NCI-H524 (cell line): ENCODE measurements around the gene ARID3B.
A peak's percentile ranks its signal among the peaks of the same experiment; 100 is the strongest.
"Not testable (repeated sequence)": the region's sequence is repeated elsewhere in the genome, so short reads cannot be mapped to it uniquely, and the experiment has no call there.

ENCODE experiments used
- DNase-seq, 2 experiments: peaks; one replicate each; lab custom pipeline; 2025; lab: John Stamatoyannopoulos, UW

Gene ARID3B

DNA sequence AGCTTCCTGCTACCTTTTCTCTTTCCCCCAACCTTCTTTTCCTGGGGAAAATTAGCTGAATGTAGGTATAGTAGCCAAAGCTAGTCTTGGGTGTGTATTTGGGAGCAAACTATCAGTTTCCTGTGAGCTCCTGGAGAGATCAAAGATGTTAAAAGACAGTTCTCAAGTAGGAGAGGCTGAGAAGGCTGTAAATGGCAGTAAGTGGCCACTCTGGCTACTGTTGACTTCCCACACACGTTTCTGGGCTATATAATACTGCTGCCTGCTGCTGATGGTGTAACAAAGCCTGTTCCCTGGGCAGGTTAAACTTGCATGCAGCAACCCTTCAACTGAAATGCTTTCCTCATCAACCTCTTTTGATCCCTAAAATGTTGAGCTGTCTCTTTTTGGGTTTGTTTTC is 27.6 kb downstream of the ARID3B start:
- DNase-seq, result no peak

DNA sequence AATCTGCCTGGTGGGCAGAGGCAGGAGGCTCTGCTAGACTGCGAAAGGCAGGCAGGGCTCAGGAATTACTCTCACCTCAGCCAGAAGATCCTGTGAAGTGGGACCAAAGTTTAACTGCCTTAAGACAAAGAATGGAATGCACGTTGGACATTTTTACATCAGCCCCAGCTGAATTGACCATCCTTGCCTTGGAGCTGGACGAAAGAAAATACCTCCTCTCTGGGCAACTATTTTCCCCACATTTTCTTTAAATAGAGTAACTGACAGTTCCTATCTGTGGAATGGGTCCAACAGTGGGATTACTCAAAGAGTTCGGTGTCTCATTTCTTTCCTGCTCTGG is 28.7 kb downstream of the ARID3B start:
- no peak for DNase-seq

DNA sequence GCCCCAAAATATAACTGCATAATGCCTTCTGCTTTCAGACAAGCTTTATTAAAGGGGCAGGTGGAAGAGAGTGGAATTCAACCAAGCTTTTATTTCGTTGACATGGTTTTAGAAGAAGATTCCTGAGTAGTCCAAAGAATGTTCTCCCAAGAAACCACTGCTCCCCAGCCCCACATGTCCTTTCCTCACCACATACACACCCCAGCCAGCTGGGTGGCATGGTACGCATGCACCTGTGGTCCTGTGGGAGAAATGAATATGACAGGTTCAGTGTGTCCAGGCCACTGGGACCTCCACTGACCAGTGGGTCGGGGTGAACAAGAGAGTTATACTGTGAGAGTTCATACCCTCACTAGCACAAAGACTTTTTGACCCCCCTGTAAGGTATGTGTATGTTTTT is 30.2 kb downstream of the ARID3B start:
- DNase-seq, result no peak

DNA sequence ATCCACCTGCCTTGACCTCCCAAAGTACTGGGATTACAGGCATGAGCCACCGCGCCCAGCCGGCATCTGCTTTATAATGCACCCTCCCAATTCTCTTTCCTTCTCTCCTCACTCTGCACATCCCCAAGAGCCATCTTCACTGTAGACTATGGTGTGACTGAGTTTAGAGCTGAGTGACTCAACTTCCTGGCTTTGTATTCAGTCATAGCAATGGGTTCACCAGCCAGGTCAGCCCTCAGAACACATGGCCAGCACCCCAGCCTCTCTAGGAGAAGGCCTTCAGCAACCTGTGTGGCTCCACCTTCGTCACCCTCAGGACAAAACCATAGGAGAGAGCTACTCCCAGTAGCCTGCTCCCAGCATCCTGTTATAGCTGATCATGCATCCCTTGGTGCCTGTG is 33.0 kb downstream of the ARID3B start:
- no peak for DNase-seq

DNA sequence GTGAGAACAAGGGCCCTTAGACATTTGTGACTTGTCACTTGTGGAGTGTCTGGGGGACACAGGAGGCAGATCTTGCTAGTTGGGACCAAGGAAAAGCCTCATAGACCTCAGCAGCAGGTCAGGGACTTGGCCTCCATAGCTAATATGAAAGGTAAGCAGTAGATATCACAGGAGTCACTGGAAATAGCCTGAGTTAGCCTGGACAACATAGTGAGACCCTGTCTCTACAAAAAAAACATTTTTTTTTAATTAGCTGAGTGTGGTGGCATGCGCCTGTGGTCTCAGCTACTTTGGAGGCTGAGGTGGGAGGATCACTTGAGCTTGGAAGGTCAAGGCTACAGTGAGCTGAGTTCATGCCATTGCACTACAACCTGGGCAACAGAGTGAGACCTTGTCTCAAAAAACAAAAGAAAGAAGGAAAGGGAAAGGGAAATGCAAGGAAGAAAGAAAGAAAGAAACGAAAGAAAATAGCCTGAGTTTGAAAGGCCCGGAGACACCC is 37.5 kb downstream of the ARID3B start:
- no peak for DNase-seq

DNA sequence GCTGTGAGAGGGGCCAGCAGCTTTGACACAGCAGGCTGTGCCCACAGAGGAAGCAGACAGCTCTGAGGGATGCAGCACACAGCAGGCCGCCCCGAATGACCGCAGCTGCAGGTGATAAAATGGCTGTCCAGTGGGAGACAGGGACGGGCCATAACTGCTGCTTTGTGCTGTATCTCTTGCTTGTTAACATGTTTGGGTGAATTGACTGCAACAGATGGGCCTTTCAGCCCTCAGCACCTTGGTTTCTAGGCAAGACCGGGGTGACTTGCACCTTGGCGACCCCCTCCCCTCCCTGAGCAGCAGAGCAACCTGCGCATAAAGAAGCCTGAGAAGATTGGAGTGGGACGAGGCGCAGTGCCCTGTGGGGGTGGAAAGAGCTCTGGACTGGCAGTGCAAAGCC is 38.0 kb downstream of the ARID3B start:
- DNase-seq, result no peak

DNA sequence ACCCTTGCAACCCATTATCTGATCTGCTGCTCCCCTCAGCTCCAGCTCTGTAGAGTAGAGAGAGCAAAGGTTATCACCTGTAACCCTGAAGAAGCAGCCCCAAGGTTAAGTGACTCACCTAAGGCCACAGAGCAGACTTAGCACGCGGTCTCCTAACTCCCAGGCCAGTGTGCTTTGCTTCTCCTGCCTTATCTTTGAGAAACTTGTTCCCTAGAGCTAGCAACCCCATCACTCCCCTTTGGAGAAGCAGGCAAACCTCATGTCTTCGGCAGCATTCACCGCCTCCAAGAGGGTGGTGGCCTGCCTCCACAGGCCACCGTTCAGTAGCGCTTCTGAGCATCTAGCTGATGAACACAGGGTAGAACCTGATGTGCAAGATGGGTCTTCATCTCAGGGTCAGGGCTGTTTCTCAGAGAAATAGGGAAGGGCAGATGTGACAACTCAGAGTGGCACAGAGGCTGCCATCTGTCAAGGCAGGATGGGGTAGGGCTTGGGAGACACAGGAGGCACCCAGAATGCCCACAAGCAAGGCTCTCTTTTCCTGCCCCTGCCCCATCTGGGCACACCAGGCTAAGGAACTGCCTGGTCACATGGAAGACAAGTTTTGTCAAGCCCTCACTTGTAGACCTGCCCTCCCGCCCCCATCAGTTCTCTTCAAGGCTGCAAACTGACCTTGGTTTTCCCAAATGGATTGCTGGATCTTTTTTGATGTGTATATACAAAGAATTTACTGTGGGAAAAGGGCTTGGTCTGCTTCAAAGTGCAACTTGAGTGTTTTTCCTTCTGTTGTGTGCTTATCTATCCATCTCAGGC is 39.7 kb downstream of the ARID3B start:
- peak; percentile 73 to 80 for DNase-seq

GRCh38 chr15:74584204-74584603 is 43.2 kb downstream of the ARID3B start:
- no peak for DNase-seq

GRCh38 chr15:74584779-74585178 is 43.8 kb downstream of the ARID3B start:
- no peak for DNase-seq

- DNase-seq, result no peak
These were observed 44.2 kb downstream of the ARID3B start for GRCh38 chr15:74585191-74585590.

GRCh38 chr15:74585857-74586256 is 44.8 kb downstream of the ARID3B start:
- DNase-seq, result no peak

GRCh38 chr15:74589826-74590225 is 48.8 kb downstream of the ARID3B start:
- no peak for DNase-seq

DNA sequence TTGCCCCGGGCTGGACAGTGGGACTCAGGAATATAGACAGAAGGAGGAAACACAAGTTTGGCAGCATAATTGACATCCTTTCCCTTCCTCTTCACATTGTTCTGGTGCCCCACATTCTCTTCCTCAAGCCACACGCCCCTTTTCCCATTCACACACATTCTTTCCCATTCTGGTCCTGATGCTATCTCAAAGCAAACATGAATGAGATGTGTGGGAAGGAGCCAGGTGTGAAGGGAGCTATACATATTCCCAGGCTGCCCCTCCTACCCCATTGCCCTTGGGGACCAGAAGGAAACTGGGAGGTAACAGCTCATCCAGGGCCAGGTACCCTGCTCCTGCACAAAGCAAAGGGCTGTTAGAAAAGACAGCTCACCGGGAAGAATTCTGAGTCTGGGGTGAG is 51.2 kb downstream of the ARID3B start:
- no peak for DNase-seq

DNA sequence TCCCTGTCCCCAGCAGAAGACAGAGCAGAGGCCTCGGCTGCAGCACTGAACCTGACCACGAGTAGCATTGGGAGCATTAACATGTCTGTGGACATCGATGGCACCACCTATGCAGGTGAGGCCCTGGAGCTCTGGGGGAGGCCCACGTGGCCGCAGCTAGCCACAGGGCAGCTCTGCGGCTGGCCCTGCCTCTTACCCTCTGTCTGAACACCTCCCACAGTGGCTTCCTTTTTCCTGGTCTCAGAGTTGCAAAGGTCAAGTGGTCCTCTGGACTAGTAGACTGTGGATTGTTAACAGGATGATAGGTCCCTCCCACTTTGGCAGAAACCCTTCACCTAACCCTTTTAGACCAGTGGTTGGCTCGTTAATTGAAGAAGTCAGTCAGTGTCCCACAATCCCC is 52.1 kb downstream of the ARID3B start:
- DNase-seq, result no peak

DNA sequence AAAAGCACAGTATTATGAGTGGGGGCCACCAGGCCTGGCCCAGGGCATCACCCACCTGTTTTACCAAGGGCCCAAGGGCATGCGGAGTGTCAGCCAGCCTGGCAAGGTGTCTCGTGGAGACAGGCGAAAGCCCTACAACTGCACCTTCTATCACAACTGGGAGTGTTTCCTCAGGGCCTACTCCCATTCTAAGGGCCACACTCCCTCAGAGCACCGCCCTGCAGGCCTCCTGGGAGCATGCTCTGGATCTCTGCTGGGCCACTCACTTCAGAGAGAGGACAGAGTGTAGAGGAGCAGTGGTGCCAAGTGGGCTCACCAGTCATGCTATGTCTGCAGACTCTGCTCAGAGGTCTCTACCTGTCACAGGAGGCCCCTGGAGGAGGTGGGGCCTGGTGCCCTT is 53.4 kb downstream of the ARID3B start:
- DNase-seq, result no peak

DNA sequence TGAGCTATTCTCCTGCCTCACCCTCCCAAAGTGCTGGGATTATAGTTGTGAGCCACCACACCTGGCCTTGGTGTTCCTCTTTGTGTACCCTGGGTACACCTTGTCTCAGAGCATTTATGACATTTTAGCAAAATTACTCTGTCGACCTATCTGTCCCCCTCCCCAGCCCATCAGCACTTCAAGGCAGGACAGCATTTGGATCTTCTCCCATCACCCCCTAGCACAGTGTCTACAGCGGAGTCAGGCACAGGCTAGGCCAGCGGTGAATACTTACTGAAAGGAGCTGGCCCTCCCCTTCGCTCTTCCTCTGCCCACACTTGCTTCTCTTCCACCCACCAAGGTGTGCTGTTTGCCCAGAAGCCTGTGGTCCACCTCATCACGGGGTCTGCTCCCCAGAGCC is 54.3 kb downstream of the ARID3B start:
- DNase-seq, result no peak

GRCh38 chr15:74596736-74597135 is 55.7 kb downstream of the ARID3B start:
- not testable (repeated sequence) for DNase-seq

GRCh38 chr15:74597146-74597705 is 56.2 kb downstream of the ARID3B start:
- not testable (repeated sequence) for DNase-seq

DNA sequence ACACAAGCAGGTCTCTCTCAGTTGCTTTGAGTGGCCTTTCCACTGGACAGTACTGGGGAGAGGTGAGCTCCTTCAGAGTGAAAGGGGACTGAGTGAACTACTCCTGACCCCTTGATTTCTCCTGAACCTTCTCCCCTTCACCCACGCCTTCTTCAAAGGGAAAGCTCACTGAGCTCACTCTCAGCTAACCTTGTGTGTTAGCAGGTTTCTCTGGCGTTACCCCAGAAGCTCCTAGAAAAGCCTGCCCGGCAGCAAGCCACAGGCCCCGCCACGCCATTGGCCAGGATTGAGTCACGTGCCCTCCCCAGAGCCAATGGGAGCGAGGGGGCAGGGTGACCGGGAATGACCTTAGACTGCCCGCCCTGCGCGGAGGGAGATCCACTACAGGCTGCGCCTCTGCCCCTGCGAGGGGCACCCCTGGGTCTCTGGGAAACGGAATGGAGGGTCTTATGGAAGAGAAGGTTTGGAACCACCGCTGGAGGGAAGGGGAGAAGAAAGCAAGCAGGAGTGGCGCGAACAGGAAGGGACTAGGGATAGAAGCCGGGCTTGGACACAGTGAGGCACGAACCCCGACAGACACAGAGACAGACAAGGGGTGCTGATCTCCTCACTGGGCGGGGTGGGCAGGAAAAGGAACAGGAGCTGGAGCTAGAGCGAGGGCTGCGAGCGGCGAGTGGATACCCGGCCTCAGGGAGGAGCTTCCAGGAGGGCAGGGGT is 57.3 kb downstream of the ARID3B start:
- DNase-seq, result peak in 1 of 2 experiments; percentile 50

GRCh38 chr15:74599156-74599555 is 58.1 kb downstream of the ARID3B start:
- no peak for DNase-seq

DNA sequence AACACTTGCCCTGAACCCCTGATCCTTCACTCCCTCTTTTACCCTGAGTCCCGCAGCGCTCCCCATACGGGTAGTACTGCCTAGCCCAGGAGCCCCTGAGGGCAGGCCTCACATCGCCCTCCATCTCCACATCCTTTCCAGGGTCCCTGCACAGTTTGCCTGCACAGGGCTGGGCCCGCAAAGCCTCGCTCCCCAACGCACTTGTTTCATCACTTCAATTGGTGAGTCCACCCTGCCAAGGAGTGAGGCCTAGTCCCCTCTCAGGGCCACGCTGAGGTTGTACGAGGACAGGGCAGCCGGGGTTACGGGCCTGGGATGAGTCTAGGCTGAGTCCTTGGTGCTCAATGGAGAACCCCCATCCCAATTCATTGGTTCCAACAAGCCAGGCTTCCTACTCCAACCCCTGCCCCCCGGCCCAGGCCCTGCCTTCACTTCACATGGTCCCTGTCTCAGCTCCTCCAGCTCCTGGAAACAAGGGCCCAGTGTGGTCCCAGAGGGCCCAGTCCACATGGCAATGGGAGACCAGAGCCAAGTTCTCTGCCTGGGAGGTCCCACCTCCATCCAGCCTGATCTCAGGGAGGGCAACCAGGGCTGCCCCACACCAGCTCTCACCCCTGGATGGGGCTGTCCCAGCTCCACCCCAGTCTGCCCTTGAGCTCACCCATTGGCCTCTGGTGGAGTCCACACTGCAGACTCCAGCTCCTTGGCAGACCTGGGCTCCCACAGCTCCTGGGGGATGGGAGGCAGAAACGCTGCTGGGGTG is 62.2 kb downstream of the ARID3B start:
- DNase-seq, result no peak
